Type B pancreatic cell (in vitro differentiated cells): Measurements from ENCODE around the gene CETP. TPM values are rescaled to one million over a fixed set of nuclear protein-coding genes. Genes with fewer than 3 reads are reported as not detected.

Experiments
- DNase-seq: peaks from one replicate; pipeline ENCODE4 v3.0.0; 2021; ENCODE audit warnings: mixed read lengths; ENCODE audit not compliant: unreplicated experiment; ENCODE audit errors: extremely low spot score
- H3K27ac Mint-ChIP-seq: 2 replicates; pipeline ENCODE4 v1.8.0; 2021; ENCODE audit warnings: mild to moderate bottlenecking, mixed read lengths
- H3K27me3 Mint-ChIP-seq: 2 replicates; pipeline ENCODE4 v1.8.0; 2021; ENCODE audit warnings: mixed read lengths
- H3K36me3 Mint-ChIP-seq: 2 replicates; pipeline ENCODE4 v1.8.0; 2021; ENCODE audit warnings: mixed read lengths
- H3K4me1 Mint-ChIP-seq: one replicate; pipeline ENCODE4 v1.8.0; 2021; ENCODE audit warnings: mixed read lengths; ENCODE audit not compliant: unreplicated experiment
- H3K4me3 Mint-ChIP-seq: 2 replicates; pipeline ENCODE4 v1.8.0; 2021; ENCODE audit warnings: mild to moderate bottlenecking, mixed read lengths
- H3K9me3 Mint-ChIP-seq: 2 replicates; pipeline ENCODE4 v1.8.0; 2021; ENCODE audit warnings: mixed read lengths
- total RNA-seq: library from RNA; stranded (reverse); gene quantifications from 2 replicates; pipeline ENCODE4 v1.2.1, GENCODE V29; 2021; ENCODE audit warnings: low replicate concordance
- TF ChIP-seq, protein P1 (sequence below): fragments of 200-600 bp; sonication (generic); conservative IDR thresholded peaks from 2 replicates; pipeline ENCODE4 v1.5.0; 2021; ENCODE audit warnings: antibody characterized with exemption, mild to moderate bottlenecking

Gene CETP
- total RNA-seq, 1 donor from 2014 or later: not detected

DNA sequence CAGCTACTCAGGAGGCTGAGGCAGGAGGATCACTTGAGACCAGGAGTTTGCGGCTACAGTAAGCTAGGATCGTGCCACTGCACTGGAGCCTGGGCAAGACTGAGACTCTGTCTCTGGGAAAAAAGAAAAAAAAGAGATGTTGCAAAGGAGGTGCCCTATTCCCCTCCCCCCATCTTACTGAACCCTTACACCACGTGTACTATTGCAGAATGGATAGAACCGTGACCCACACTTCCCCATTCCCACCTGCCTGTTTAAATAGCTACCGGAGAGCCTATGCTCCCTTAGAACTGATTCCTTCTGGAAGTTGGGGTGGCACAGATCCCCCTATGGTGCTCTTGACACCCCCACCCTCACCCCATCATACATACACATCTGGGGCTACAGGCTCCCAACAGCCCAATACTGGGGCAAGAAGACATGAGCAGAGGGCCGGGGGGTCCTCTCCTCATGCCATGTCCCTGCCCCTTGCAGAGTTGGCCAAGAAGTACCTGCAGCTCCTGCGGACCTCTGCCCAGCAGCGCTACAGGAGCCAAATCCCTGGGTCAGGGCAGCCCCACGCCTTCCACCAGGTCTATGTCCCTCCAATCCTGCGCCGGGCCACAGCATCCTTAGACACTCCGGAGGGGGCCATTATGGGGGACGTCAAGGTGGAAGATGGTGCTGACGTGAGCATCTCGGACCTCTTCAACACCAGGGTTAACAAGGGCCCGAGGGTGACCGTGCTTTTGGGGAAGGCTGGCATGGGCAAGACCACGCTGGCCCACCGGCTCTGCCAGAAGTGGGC is 63.3 kb downstream of the CETP start:
- Mint-ChIP-seq H3K36me3 (no peaks in the 10 kb centered on the region), H3K27me3 (peaks cover 18% of the 10 kb centered on the region), H3K4me3 (no peak overlapping the region), H3K9me3 (no peaks in the 10 kb centered on the region), H3K4me1 (no peaks in the 10 kb centered on the region), H3K27ac (no peak overlapping the region)
- TF ChIP-seq, protein P1, sequence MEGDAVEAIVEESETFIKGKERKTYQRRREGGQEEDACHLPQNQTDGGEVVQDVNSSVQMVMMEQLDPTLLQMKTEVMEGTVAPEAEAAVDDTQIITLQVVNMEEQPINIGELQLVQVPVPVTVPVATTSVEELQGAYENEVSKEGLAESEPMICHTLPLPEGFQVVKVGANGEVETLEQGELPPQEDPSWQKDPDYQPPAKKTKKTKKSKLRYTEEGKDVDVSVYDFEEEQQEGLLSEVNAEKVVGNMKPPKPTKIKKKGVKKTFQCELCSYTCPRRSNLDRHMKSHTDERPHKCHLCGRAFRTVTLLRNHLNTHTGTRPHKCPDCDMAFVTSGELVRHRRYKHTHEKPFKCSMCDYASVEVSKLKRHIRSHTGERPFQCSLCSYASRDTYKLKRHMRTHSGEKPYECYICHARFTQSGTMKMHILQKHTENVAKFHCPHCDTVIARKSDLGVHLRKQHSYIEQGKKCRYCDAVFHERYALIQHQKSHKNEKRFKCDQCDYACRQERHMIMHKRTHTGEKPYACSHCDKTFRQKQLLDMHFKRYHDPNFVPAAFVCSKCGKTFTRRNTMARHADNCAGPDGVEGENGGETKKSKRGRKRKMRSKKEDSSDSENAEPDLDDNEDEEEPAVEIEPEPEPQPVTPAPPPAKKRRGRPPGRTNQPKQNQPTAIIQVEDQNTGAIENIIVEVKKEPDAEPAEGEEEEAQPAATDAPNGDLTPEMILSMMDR: no peak
- DNase-seq: no peak

DNA sequence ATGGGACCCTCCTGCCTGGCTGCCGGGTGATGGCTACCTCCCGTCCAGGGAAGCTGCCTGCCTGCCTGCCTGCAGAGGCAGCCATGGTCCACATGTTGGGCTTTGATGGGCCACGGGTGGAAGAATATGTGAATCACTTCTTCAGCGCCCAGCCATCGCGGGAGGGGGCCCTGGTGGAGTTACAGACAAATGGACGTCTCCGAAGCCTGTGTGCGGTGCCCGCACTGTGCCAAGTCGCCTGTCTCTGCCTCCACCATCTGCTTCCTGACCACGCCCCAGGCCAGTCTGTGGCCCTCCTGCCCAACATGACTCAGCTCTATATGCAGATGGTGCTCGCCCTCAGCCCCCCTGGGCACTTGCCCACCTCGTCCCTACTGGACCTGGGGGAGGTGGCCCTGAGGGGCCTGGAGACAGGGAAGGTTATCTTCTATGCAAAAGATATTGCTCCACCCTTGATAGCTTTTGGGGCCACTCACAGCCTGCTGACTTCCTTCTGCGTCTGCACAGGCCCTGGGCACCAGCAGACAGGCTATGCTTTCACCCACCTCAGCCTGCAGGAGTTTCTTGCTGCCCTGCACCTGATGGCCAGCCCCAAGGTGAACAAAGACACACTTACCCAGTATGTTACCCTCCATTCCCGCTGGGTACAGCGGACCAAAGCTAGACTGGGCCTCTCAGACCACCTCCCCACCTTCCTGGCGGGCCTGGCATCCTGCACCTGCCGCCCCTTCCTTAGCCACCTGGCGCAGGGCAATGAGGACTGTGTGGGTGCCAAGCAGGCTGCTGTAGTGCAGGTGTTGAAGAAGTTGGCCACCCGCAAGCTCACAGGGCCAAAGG is 64.4 kb downstream of the CETP start:
- peaks cover 15% of the 10 kb centered on the region for H3K27me3 Mint-ChIP-seq
- no peak overlapping the region for H3K27ac Mint-ChIP-seq
- no peaks in the 10 kb centered on the region for H3K36me3 Mint-ChIP-seq
- TF ChIP-seq, protein P1: no peak
- H3K9me3 Mint-ChIP-seq: no peaks in the 10 kb centered on the region
- DNase-seq: no peak
- H3K4me3 Mint-ChIP-seq: no peak overlapping the region
- H3K4me1 Mint-ChIP-seq: no peaks in the 10 kb centered on the region

DNA sequence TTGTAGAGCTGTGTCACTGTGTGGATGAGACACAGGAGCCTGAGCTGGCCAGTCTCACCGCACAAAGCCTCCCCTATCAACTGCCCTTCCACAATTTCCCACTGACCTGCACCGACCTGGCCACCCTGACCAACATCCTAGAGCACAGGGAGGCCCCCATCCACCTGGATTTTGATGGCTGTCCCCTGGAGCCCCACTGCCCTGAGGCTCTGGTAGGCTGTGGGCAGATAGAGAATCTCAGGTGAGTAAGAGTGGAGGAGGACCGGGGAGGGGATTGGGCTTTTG is 65.0 kb downstream of the CETP start:
- Mint-ChIP-seq H3K9me3 (no peaks in the 10 kb centered on the region), H3K27ac (peak overlapping the region; percentile 46), H3K4me3 (no peak overlapping the region), H3K4me1 (no peaks in the 10 kb centered on the region), H3K27me3 (peaks cover 15% of the 10 kb centered on the region), H3K36me3 (no peaks in the 10 kb centered on the region)
- TF ChIP-seq, protein P1: no peak
- DNase-seq: no peak

DNA sequence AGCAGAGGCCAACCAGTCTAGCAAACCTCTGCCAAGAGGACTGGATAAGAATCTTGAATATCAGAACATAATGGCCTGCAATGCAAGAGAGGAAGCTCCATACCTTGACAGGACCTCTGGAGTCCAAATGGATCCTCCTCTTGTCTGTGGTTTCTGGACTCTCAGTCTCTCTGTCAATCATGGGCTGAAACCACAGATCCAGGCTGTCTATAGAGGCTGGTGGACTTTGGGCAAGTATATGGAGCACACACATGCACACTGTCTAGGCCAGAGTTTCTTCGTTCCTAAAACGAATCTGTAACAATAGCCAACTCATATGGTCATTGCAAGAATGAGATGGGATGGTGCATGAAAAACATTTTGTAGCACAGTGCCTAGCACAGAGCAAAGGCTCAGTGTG is 65.3 kb downstream of the CETP start:
- H3K27me3 Mint-ChIP-seq: peaks cover 19% of the 10 kb centered on the region
- H3K9me3 Mint-ChIP-seq: no peaks in the 10 kb centered on the region
- DNase-seq: no peak
- H3K36me3 Mint-ChIP-seq: no peaks in the 10 kb centered on the region
- TF ChIP-seq, protein P1: no peak
- peak overlapping the region; percentile 46 for H3K27ac Mint-ChIP-seq
- no peaks in the 10 kb centered on the region for H3K4me1 Mint-ChIP-seq
- H3K4me3 Mint-ChIP-seq: no peak overlapping the region

DNA sequence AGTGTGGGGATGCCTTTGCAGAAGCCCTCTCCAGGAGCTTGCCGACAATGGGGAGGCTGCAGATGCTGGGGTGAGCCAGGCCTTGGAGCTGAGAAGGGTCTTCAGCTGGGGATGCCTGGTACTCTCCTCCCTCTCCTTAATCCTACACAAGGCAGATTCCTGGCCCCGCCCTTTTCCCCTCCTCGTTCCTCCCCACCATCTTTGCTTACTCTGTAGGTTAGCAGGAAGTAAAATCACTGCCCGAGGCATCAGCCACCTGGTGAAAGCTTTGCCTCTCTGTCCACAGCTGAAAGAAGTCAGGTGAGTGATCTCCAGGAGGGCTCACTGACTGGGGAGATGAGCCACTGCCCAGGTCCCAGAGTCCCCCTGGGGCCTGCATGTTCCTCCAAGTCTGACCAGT is 66.3 kb downstream of the CETP start:
- no peak for DNase-seq
- H3K4me1 Mint-ChIP-seq: no peaks in the 10 kb centered on the region
- H3K9me3 Mint-ChIP-seq: no peaks in the 10 kb centered on the region
- TF ChIP-seq, protein P1: no peak
- H3K27me3 Mint-ChIP-seq: peaks cover 13% of the 10 kb centered on the region
- H3K27ac Mint-ChIP-seq: peak overlapping the region; percentile 62
- H3K36me3 Mint-ChIP-seq: no peaks in the 10 kb centered on the region
- H3K4me3 Mint-ChIP-seq: no peak overlapping the region
